GM12875 (cell line): Measurements from ENCODE around the gene CD27.
"Not testable (repeated sequence)": the region's sequence is repeated elsewhere in the genome, so short reads cannot be mapped to it uniquely, and the experiment has no call there.

Source experiments
- H3K4me3 ChIP-seq: one replicate; pipeline ENCODE4 v1.5.1; 2011; ENCODE audit warnings: low read depth, low read length, control low read depth
- TF ChIP-seq, protein P1 (sequence below): IDR thresholded peaks from 2 replicates; pipeline ENCODE4 v1.5.1; 2011; ENCODE audit warnings: low read depth, mild to moderate bottlenecking, control low read depth, inconsistent platforms, low read length, moderate library complexity, borderline replicate concordance; ENCODE audit not compliant: insufficient read depth

The CD27 gene

GRCh38 chr12:6425590-6426531 lies 18.9 kb upstream of the CD27 start:
- H3K4me3 ChIP-seq, result no peak overlapping the region
- TF ChIP-seq, protein P1, sequence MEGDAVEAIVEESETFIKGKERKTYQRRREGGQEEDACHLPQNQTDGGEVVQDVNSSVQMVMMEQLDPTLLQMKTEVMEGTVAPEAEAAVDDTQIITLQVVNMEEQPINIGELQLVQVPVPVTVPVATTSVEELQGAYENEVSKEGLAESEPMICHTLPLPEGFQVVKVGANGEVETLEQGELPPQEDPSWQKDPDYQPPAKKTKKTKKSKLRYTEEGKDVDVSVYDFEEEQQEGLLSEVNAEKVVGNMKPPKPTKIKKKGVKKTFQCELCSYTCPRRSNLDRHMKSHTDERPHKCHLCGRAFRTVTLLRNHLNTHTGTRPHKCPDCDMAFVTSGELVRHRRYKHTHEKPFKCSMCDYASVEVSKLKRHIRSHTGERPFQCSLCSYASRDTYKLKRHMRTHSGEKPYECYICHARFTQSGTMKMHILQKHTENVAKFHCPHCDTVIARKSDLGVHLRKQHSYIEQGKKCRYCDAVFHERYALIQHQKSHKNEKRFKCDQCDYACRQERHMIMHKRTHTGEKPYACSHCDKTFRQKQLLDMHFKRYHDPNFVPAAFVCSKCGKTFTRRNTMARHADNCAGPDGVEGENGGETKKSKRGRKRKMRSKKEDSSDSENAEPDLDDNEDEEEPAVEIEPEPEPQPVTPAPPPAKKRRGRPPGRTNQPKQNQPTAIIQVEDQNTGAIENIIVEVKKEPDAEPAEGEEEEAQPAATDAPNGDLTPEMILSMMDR, result no peak

DNA sequence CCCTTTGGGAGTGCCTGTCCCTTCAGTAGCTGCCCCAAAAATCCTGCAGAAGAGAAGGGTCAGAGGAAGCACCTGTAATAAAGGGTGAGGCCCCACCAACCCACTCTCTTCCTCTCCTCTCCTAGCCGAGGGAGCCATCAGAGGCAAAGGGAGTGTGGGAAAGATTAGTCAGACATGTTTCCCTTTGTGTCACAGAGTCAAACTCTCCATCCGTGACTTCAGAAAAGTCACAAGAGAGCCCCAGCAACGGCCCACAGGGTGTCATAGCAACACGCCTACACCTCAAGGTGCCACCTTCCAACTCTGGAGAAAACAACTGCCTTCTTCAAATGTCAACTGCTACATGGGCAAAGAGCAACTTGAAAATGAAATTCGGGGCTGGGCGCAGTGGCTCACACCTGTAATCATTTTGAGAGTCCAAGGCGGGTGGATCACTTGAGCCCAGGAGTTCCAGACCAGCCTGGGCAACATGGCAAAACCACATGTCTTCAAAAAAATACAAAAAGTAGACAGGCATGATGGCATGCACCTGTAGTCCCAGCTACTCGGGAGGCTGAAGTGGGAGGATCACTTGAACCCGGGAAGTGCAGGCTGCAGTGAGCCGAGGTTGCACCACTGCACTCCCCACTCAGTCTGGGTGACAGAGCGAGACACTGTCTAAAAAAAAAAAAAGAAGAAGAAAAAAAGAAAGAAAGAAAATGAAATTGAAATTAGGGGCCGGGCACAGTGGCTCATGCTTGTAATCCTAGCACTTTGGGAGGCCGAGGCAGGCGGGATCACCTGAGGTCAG lies 17.7 kb upstream of the CD27 start:
- H3K4me3 ChIP-seq, result peak overlapping the region; percentile 17
- TF ChIP-seq, protein P1, result no peak

- H3K4me3 ChIP-seq, result not testable (repeated sequence)
Measured at GRCh38 chr12:6427796-6428195, 17.0 kb upstream of the CD27 start.

GRCh38 chr12:6428326-6428725 lies 16.4 kb upstream of the CD27 start:
- H3K4me3 ChIP-seq, result no peak overlapping the region
- TF ChIP-seq, protein P1, result no peak

GRCh38 chr12:6430124-6430989 lies 14.4 kb upstream of the CD27 start:
- H3K4me3 ChIP-seq, result no peak overlapping the region

GRCh38 chr12:6432991-6433390 lies 11.8 kb upstream of the CD27 start:
- no peak overlapping the region for H3K4me3 ChIP-seq
- TF ChIP-seq, protein P1, result no peak

More at GRCh38 chr12:6430124-6430989, 14.4 kb upstream of the CD27 start:
- TF ChIP-seq, protein P1, result no peak
